Effector memory CD4-positive, alpha-beta T cell (primary cell): ENCODE data around the gene MYO7B.

Experiments used
- DNase-seq, 3 donors: peaks; one replicate each; pipeline ENCODE4 v3.0.0-alpha.2; 2020
- H3K27ac ChIP-seq: 2 replicates; pipeline ENCODE4 v1.7.0; 2013; ENCODE audit warnings: mild to moderate bottlenecking, low read length, moderate library complexity; ENCODE audit not compliant: insufficient read depth, poor library complexity, severe bottlenecking
- H3K27me3 ChIP-seq: replicated peaks from 2 replicates; pipeline ENCODE4 v1.7.0; 2013; ENCODE audit warnings: mild to moderate bottlenecking, low read length; ENCODE audit not compliant: insufficient read depth, control insufficient read depth, poor library complexity, severe bottlenecking
- H3K36me3 ChIP-seq: 2 replicates; pipeline ENCODE4 v1.7.0; 2013; ENCODE audit warnings: mild to moderate bottlenecking, low read length, moderate library complexity; ENCODE audit not compliant: control insufficient read depth, insufficient read depth
- H3K4me1 ChIP-seq: 2 replicates; pipeline ENCODE4 v1.7.0; 2013; ENCODE audit warnings: low read length, mild to moderate bottlenecking; ENCODE audit not compliant: control insufficient read depth, insufficient read depth, poor library complexity, severe bottlenecking
- H3K4me3 ChIP-seq: 2 replicates; pipeline ENCODE4 v1.7.0; 2013; ENCODE audit warnings: low read length, low read depth, mild to moderate bottlenecking; ENCODE audit not compliant: insufficient read depth, poor library complexity, severe bottlenecking
- H3K9me3 ChIP-seq: 2 replicates; pipeline ENCODE4 v1.7.0; 2013; ENCODE audit warnings: mild to moderate bottlenecking, low read length, moderate library complexity; ENCODE audit not compliant: control insufficient read depth

The MYO7B gene

DNA sequence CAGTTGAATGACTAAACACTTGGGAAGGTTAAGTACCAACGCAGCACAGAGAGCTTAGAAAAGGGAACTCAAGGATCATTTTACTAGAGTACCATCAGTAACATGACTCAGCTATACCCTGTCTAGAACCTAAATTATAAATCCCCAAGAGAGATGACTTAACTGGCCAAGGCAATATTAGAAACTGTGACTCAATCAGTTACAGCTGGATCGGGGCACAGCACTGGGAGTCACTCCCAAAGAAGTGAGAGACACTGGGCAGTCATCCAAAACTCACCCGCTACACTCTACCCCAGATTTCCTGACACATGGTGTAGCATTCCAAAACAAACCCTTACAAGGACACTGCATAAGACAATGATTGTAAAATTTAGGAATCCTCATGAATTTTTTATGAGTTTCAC, 26.9 kb upstream of the MYO7B start:
- H3K27me3 ChIP-seq = no peaks in the 10 kb centered on the region
- no peak overlapping the region for H3K4me3 ChIP-seq
- peaks cover 20% of the 10 kb centered on the region for H3K36me3 ChIP-seq
- no peak for DNase-seq
- no peaks in the 10 kb centered on the region for H3K4me1 ChIP-seq
- no peaks in the 10 kb centered on the region for H3K9me3 ChIP-seq
- no peak overlapping the region for H3K27ac ChIP-seq

DNA sequence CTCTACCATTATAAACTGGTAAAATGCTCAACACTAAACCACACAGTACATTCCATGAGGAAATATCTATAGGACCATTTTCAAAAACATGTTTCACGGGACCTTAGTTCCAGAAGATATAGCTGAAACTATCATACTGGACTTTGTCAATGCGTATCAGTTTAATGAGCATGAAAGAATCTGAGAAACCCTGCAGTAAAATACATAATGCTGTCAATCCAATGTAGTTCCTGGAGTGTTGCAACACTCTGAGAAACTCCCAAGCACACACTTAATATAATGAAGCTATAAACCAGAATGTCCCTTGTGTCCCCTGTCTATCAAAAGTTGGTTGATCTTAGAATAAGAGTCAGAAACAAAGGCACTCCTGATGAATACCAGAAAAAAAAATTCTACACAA, 25.4 kb upstream of the MYO7B start:
- DNase-seq = no peak
- Histone ChIP-seq H3K4me3 (no peak overlapping the region), H3K9me3 (no peaks in the 10 kb centered on the region), H3K27me3 (no peaks in the 10 kb centered on the region), H3K4me1 (no peaks in the 10 kb centered on the region), H3K36me3 (peaks cover 13% of the 10 kb centered on the region), H3K27ac (no peak overlapping the region)

DNA sequence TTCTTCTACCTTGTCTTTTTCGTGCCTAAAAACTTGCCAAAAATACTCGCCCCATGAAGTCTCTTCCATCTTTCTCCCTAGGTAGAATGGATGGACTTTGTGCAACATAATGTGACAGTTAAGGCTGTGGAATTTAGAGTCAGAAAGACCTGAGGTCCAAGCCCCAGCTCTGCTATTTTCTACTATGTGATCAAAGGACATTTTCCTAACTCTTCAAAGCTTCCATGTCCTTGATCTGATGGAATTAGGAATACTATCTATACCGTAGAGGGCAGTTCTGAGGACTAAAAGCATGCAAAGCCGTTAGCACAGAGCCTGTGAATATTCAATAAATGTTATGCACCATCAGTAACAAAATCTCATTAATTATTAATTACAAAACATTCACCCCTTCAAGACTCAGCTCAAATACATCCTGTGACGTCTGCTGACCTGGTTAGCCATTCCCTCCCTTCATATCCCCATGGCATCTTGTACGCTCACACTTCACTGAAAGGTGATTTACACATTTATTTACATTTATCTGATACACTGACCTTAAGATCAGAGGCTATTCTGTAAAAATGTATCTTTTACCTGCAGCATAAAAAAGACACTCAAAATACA, 24.3 kb upstream of the MYO7B start:
- DNase-seq = no peak
- H3K27ac ChIP-seq = no peak overlapping the region
- H3K27me3 ChIP-seq = no peaks in the 10 kb centered on the region
- H3K9me3 ChIP-seq = no peaks in the 10 kb centered on the region
- H3K36me3 ChIP-seq = peaks cover 15% of the 10 kb centered on the region
- no peak overlapping the region for H3K4me3 ChIP-seq
- H3K4me1 ChIP-seq = no peaks in the 10 kb centered on the region

DNA sequence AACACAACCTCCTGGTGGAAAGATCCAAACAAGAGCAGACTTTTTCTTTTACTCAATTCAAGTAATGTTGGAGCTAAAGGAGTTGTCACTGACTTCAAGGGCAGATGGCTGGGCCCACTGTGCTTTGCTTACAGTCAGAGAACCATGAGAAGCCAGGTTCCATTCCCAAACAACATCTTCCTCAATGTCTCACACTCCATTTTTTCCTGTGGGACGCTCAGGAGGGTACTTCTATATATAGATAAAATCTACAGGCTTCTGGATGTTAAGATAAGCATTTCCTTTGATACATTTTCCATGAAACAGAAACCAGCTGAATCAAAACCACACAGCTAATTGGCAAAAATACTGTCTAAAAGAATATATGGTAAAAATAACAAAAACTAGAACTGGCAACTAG, 23.6 kb upstream of the MYO7B start:
- DNase-seq = no peak
- Histone ChIP-seq H3K4me3 (no peak overlapping the region), H3K9me3 (no peaks in the 10 kb centered on the region), H3K27me3 (no peaks in the 10 kb centered on the region), H3K27ac (no peak overlapping the region), H3K4me1 (no peaks in the 10 kb centered on the region), H3K36me3 (peaks cover 21% of the 10 kb centered on the region)

DNA sequence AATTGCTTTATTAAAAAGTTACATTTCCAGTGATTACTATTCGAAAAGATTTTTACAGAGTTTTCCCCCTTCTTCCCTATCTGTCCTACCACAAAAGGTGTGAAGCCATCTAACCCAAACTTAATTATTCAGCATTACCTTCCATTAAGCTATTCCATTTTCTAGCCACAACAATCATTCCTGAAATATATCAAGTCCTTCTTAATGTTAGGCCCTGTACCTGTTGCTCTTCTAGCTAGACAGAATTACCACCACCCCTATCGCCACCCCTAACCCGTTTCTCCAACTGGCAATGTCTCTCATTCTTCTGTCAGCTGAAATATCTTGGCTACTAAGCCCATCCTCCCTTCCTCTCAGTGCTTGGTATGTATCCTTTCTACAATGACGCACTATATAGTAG, 23.1 kb upstream of the MYO7B start:
- no peaks in the 10 kb centered on the region for H3K9me3 ChIP-seq
- H3K36me3 ChIP-seq = peaks cover 21% of the 10 kb centered on the region
- DNase-seq = no peak
- H3K4me1 ChIP-seq = no peaks in the 10 kb centered on the region
- no peak overlapping the region for H3K4me3 ChIP-seq
- no peaks in the 10 kb centered on the region for H3K27me3 ChIP-seq
- H3K27ac ChIP-seq = no peak overlapping the region

DNA sequence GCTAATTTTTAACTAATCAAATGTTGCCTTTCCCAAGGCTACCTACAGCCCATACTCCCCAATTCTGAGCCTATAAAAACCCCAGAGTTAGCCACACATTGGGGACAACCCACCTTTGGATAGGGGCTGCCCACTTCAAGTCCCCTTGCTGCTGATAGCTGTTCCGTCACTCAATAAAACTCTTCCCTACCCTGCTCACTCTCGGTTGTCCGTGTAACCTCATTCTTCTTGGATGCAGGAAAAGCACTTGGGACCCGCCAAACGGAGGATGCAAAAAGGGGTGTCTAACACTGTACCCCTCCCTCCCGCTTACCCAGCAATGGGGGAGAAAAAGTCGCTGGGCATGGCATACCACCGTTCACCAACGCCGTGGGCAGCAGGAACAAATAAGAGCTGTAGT, 21.4 kb upstream of the MYO7B start:
- no peaks in the 10 kb centered on the region for H3K9me3 ChIP-seq
- peaks cover 21% of the 10 kb centered on the region for H3K36me3 ChIP-seq
- no peak overlapping the region for H3K4me3 ChIP-seq
- H3K27me3 ChIP-seq = no peaks in the 10 kb centered on the region
- H3K27ac ChIP-seq = no peak overlapping the region
- DNase-seq = no peak
- H3K4me1 ChIP-seq = no peaks in the 10 kb centered on the region

DNA sequence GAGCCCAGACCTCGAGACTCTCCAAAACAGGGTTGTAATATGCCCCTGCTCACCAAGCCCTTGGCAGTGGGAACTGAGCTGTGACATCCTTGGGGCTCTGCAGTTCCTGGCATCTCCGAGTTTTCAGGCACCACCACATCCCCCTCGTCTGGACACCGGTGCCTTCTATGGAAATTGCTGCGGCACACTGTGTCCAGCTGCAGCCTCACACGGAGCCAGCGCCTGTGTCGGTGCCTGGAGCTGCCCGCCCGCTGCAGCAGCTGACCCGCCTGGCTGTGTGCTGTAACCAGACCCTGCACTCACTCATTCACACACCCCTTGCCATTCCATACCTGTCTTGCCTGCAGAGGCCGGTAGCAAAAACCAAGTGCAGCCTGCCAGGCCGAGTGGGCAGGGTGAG, 21.0 kb upstream of the MYO7B start:
- H3K27me3 ChIP-seq = no peaks in the 10 kb centered on the region
- DNase-seq = no peak
- no peaks in the 10 kb centered on the region for H3K9me3 ChIP-seq
- no peak overlapping the region for H3K27ac ChIP-seq
- no peak overlapping the region for H3K4me3 ChIP-seq
- H3K36me3 ChIP-seq = peaks cover 23% of the 10 kb centered on the region
- H3K4me1 ChIP-seq = no peaks in the 10 kb centered on the region

DNA sequence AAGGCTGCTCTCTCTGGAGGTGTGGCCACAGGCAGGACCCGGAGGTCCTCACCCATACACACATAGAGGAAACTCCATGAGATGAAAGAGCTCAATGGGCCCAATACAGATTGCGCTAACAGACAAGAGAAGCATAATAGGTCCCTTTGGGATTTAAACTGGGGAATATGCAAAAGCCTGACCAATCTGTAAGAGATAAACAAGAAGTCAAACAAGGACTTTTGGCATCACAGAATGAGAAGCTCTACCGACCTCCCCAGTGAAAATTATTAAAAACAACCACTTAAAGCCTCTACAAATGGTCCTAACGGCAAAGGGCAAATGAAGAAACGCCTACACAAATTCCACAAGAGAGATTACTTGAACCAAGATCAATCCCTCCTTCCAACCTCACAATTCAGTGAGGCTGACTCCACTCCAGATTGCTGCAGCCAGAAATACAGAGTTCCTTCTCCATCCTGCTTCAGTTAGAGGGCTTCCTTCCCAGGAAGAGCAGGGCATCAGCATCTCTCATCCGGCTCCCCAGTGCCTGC, 20.0 kb upstream of the MYO7B start:
- no peak for DNase-seq
- H3K36me3 ChIP-seq = peaks cover 27% of the 10 kb centered on the region
- no peak overlapping the region for H3K27ac ChIP-seq
- no peak overlapping the region for H3K4me3 ChIP-seq
- no peaks in the 10 kb centered on the region for H3K4me1 ChIP-seq
- H3K9me3 ChIP-seq = no peaks in the 10 kb centered on the region
- no peaks in the 10 kb centered on the region for H3K27me3 ChIP-seq

DNA sequence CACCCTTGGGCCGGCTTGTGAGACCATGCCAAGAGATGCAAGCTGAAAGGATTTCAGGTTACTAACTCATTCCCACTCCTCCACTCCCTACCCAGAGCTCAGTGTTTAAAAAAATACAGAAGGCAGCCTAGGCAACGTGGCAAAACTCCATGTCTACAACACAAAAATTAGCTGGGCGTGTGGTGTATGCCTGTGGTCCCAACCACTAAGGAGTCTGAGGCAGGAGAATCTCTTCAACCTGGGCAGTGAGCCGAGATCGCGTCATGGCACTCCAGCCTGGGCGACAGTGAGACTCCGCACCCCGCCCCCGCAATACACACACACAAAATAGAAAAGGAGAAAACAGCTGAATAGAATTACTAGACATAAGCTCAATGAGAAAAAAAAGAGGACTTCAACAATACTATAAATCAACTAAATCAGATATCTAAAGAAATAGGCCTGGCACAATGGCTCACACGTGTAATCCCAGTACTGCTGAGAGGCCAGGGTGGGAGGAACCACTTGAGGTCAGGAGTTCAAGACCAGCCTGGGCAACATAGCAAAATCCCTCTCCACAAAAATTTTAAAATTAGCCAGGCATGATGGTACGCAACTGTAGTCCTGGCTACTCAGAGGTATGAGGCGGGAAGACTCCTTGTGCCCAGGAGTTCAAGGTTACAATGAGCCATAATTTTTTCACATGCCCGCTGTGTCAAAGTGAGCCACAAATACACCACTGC, 19.3 kb upstream of the MYO7B start:
- DNase-seq = no peak
- Histone ChIP-seq H3K27me3 (no peaks in the 10 kb centered on the region), H3K4me3 (no peak overlapping the region), H3K4me1 (no peaks in the 10 kb centered on the region), H3K36me3 (peaks cover 31% of the 10 kb centered on the region), H3K9me3 (no peaks in the 10 kb centered on the region), H3K27ac (no peak overlapping the region)

DNA sequence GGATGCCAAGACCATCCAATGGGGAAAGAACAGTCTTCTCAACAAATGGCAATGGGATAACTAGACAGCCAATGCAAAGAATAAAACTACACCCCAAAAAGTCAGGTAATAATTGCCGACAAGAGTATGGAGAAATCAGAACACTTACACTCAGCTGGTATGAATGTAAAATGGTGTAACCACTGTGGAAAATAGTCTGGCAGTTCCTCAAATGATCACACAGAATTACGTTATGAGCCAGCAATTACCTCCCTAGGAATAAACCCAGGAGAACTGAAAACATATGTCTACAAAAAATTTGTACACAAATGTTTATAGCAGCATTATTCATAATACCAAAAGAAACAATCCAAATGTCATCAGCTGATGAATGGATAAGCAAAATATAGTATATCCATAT, 18.0 kb upstream of the MYO7B start:
- no peak overlapping the region for H3K27ac ChIP-seq
- H3K36me3 ChIP-seq = peaks cover 42% of the 10 kb centered on the region
- H3K9me3 ChIP-seq = no peaks in the 10 kb centered on the region
- H3K27me3 ChIP-seq = no peaks in the 10 kb centered on the region
- H3K4me3 ChIP-seq = no peak overlapping the region
- no peak for DNase-seq
- no peaks in the 10 kb centered on the region for H3K4me1 ChIP-seq
